ENCODE data around the gene SPI1.
A peak's percentile ranks its signal among the peaks of the same experiment; 100 is the strongest.

Gene SPI1

DNA sequence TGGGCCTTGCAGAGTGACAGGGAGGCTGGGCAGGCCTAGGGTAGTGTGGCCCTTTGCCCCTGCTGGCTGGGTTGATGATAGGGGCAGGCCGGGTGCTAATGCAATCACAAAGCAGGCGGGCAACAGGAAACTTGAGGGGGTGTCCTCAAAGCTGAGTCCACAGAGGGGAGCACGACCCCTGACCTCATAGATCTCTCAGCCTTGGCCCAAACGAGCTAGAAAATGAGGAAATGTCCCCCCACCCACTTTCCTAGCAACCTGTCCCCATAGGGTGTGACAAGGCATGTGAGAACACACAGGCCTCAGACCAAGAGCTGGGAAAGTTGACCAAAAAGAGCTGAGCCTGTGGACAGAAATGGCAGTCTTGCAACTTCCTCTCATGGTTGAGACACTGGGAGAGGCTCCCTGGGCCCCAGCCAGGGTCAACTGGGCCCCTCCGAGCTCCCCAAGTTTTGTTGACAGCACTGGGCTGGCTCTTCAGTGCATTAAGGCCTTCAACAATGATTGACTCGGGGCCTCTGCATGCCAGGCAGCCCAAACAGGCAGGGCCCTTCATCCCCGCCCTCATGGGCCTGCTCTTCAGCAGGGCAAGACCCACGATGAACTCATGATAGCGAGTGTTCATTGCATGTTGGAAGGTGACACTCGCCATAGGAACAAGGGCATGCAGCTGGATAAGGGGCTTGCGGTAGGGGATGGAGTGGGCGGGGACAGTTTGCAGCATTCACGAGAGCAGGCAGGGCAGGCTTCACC, 9.8 kb upstream of the SPI1 start:
- DNase-seq: peak; percentile 86

DNA sequence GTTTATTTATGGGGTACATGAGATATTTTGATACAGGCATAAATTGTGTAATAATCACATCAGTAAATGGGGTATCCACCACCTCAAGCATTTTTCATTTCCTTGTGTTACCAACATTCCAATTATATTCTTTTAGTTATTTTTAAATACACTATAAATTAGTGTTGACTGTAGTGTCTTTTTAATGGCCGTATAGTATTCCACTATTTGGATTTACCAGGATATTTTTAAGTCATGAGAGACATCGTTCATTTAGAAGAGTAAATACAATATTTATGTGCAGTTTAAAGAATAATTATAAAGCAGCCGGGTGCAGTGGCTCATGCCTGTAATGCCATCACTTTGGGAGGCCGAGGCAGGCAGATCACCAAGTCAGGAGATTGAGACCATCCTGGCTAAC, 6.2 kb upstream of the SPI1 start:
- no peak for DNase-seq

DNA sequence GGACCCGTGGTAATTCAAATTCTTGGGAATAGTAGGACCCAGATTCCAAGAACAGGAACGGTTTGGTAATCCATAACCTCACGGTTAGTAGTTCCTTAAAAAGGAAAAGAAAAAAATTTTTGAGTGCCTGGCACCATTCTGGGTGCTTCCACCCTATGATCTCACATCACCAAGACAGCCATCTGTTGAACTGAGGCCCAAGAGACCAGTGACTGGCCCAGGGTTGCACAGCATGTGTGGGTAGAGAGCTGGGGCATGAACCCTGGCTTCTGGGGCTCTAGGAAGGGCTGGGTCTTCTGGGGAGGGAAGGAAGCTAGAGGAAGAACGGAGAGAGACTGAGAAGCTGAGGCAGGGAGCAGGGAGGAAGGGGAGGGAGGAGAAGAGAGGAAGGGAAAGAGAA, 4.7 kb upstream of the SPI1 start:
- DNase-seq: no peak

DNA sequence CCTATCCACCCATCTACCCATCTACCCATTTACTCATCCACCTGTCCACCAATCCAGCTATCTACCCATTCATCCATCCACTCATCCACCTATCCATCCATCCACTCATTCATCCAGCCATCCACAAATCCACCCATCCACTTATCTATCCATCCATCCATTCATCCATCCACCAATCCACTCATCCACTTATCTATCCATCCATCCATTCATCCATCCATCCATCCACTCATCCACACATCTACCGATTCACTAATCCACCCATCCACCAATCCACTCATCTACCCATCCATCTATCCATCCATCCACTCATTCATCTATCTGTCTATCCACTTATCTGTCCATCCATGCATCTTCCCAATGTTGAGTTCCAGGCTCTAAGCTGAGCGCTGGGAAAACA, 1.7 kb upstream of the SPI1 start:
- DNase-seq: no peak

DNA sequence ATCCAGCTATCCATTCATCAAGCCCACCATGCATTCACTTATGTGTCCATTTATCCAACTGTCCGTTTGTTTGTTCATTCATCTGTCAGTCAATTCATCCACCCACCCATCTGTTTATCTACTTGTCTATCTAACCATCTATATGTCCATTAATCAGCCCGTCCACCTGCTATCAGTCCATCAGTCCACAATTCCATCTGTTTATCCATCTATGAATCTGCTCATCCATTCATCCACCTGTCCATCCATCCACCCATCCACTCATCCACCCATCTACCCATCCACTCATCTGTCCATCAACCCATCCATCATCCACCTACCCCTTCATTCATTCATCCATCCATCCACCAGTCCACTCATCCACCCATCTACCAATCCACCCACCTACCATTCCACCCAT, 970 bp upstream of the SPI1 start:
- no peak for DNase-seq

DNA sequence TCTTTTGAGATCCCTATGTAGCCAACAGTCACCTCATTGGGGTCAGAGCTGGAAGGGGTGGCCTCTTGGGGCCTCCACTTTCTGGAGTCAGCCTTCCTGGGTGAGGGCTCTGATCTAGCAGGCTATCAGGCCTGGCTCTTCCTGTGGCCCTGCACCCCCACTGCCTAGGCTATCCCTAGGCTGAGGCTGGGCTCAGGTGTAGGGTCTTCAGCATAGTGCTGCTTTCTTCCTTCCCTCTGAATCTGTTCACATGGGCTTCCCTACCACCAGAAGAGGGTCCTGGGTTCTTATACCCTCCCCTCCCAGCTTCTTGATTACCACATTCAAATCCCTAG, 456 bp upstream of the SPI1 start:
- no peak for DNase-seq

DNA sequence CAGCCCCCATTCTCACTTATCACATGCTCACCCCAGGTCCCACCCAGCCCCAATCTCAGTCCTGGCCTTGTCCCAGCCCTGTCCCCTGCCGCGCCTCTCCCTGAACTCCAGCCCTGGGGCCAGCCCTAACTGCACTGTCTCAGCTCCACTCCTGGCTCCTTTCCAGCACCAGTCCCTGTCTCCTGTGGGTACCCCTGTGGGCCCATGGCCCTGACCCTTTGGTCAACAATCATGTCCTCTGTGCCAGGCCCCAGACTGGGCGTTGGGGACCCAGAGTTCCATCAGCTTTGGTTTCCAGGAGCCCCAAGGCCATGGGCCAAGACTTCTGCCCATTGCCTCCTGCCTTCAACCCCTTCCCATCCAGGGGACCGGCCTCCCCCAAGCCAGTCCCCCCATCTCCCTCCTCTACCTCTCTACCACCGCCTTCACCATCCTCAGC, 757 bp downstream of the SPI1 start:
- no peak for DNase-seq

DNA sequence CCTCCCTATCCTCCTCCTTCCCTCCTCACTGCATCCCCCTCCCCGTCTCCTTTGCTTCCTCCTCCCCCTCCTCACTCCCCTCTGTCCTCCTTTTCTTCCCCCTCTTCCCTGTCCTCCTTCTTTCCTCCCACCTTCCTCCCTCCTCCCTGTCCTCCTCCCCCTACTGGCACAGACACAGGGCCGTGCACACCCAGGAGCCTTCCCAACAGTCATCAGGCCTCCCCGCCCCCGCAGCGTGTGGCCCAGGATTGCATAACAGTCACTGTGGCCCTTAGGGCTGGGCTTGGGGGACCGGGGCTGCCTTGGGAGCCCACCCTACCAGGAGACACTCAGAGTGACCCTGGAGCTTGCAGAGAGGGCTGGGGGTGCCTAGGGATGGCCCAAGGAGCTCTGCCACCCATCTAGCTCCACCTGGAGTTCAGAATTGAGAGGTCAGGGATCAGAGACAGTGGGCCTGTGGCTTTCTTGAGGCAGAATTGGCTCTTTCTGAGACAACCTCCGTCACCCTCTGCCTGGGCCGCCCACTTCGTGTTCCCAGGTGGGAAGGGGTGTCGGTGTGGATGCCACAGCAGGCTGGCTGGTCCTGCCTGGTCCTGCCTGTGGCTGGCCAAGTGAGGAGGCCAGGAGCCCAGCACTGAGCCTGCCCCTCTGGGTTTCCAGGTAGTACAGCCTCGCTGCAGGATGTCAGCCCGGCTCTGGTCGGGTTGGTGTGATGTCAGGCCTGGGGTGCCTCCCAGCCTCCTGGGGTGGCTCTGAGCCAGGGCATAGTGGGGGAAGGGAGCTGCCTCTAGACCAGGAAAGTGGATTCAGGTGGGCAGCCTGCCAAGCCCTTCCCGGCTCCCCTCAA, 1.6 kb downstream of the SPI1 start:
- DNase-seq: no peak

DNA sequence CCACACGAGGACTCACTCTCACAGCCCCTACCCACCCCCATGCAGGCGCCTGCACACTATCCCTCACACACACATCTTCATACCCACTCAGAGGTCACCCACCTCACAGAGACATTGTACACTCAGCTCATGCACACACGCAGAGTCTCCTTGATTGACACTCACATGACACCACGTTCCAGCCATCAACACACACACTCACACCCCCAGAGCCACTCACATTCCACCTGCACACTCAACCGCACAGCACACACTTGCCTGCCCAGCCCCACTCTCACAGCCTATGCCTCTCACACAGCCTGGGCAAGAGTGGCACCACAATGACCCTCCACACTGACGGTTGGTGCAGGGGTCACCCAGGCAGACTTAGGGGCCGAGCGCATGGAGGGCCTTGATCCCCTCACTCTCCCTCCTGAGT, 2.2 kb downstream of the SPI1 start:
- DNase-seq: no peak

DNA sequence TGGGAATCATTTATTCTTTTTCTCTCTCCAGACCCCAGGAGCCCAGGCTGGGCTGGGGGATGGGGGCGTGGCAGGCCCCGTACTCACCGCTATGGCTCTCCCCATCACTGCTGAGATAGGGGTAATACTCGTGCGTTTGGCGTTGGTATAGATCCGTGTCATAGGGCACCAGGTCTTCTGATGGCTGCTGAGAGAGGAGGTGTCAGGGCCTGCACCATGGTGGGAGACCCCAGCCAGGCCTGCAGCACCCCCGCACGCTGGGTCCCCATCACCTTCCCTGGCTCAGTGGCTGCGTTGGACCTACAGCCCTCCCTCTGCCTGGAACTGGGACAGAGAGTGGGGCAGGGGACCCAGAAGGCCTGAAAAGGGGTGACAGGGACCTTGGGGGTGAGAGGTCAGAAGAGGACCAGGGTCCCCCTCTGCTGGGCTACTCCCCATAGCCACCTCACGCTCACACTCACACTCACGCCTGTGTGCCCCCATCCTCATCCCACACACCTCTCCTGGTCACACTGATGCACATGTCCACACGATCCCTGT, 2.7 kb downstream of the SPI1 start:
- no peak for DNase-seq

DNA sequence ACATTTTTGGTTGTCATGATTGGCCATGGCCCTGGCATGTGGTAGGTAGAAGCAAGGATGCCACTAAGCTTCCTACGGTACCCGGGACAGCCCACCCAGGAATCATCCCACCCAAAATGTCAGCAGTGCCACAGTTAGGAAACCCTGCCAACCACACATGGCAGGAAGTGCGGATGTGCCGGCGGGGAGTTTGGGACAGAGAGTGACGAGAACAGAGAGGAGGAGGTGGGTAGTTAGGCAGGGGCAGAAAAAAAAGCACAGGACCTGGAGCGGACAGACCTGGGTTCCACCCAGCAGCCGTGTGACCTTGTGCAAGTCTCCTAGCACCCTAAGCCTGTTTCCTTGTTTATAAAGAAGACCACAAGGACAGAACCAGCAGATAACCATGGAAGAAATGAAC, 3.3 kb downstream of the SPI1 start:
- DNase-seq: no peak

DNA sequence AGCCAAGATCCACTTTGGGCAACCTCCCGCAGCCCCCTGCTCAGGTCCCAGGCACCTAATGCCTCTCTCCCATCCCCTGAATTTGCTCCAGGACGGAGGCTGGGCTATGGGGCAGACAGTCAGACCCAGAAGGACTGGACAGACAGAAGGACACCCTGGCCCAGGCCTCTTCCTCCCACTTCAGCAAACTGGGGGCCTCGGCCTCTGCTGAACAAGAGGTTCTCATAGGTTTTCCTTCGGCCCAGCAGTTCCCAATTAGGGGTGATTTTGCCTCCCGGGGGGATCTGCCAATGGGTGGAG, 3.7 kb downstream of the SPI1 start:
- DNase-seq: no peak

DNA sequence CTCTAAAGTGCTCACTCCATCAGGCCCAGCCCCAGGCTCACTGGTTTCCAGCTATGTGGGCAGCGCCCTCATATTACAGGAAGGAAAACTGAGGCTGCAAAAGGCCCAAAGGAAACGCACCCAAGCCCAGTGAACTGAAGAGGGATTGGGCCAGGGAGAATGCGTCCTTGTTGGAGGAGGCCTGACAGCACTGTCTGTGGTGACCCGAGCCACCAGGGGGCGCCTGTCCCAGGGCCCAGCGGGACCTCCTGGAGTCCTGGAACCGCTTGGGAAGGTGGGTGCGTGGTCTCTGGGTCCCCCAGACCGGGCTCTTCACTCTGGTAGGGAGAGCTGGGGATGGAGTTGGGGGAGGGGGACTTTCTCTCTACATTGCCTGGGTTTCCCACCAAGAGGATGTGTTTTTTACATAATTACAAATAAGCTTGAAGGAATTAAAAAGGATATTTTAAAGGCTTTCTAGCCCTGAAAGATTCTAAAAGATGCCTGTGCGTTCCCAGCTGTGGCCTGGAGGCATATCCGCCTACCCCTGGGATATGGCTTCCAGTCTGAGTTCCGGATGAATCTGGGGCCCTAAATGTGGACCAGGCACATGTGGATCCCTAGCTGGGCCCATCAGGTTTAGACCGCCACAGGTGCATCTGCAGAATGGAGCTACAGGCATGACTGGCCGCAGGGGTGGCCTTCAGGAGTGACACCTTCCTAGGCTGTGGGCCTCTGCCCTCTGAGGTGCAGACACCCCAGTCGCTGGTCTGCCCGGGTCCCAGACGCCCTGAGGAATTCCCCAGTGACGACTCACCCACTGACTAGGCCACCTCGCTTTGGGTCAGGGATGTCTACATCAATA, 4.2 kb downstream of the SPI1 start:
- DNase-seq: no peak

DNA sequence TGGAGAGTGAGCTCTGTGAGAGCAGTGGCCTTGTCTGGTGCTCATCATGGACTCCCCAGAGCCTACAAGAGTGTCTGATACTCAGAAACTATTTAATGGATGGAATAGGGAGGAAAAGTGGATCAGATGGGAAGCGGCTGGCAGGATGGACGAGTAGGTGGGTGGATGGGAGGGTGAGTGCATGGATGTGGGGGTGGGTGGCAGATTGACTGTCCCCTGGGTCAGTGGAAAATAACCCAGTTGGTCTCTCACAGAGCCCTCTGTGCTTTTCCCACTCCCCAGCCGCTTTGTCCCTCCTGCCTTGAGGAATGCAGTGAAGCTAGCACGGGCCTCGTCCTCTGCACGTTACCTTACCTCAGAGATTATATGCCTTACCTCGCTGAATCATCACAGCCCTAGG, 5.9 kb downstream of the SPI1 start:
- DNase-seq: no peak

DNA sequence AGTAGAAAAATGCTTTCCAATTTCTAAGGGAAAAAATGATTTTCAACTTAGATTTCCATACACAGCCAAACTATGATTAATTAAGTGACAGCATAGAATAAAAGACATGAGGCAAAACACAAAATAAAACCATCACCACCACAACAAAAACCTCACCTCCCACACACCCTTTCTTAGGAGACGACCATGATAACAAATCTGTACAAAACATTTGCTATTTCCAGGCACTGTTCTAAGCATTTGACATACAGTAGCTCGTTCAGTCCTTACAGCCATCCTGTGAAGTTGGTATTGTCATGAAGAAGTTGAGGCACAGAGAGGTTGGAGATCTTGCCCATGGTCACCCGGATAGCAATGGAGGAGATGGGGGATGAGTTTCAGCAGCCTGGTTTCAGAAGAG, 8.7 kb downstream of the SPI1 start:
- DNase-seq: no peak

DNA sequence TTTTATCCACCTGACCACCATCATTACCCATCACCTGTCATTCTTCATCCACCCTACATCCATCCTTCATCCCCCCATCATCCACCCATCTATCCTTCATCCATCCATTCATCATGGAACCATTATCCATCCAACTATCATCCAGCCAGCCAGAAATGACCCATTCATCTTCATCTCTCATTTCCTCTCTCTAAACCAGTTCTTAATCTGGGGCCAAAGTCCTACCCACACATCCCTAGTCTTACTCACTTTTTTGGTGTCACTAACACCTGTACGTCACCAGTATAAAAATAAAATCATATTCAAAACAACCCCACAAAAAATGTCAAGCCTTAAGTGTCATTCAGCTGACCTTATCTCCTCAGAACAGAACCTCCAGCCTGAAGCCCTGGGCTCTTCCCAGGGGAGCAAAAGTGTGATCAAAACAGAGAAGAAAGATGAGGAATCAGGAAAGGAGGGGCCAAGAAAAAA, 12.3 kb downstream of the SPI1 start:
- DNase-seq: no peak

DNA sequence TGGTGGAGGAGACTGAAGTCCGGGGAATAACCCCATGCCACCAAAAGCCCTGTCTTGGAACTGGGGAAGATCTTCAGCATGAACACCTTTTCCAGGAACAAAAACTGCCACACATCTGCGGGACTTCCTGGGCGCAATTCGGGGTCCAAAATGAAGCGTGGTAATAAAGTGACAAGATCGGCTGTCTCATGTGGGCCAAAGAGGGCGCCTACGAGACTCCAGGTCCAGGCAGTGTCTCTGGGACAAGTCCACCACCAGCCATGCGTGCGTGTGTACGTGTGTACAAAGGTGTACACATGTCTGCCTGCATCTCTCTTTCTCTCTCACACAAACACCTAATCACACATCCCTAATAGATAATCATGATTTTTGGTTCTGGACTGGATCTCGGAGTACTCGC, 16.9 kb downstream of the SPI1 start:
- no peak for DNase-seq

DNA sequence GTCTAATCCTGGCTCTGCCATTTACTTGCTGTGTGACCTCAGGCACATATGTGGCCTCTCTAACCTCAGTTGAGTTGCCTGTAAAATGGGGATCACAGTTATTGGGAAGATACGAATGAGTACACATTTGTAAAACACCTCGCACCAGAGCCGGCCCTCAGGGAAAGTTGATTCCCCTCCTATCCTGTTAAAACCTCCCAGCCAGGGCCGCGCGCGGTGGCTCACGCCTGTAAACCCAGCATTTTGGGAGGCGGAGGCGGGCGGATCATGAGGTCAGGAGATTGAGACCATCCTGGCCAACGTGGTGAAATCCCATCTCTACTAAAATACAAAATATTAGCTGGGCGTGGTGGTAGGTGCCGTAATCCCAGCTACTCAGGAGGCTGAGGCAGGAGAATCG, 18.0 kb downstream of the SPI1 start:
- no peak for DNase-seq

DNA sequence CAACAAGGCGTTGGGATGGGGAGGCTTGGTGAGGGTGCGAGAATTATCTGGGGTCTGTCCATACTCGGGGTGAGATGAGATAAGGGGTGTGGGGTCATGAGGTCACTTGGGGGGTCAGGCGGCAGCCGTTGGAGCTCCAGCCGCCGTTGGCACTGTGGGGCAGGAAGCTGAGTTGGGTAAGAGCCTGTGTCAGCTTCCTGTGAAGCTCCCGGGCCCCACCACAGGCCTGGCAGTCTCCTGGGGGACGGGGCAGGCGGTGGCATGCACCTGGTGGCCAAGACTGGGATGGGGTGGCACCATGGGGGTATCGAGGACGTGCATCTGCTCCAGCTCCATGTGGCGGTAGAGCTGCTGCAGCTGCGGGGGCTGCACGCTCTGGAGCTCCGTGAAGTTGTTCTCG, 18.8 kb downstream of the SPI1 start:
- peak; percentile 83 for DNase-seq

DNA sequence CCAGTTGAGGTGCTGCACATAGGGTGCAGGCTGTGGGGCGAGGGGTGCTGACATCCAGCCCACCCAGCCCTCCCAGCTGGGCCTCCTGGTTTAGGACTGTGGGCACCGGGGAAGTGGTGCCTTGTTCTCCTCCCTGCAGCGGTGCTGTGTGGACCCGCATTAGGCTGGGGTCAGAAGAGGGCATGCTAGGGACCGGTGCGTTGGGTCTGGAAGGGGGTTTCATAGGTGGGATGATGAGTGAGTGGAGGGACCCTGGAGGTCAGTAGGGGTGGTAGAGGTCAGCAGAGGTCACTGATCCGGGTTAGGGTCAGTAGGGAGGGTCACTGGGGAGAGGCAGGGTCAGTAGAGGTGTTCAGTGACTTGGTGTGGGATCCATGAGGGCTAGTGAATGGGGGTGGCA, 19.2 kb downstream of the SPI1 start:
- no peak for DNase-seq

DNA sequence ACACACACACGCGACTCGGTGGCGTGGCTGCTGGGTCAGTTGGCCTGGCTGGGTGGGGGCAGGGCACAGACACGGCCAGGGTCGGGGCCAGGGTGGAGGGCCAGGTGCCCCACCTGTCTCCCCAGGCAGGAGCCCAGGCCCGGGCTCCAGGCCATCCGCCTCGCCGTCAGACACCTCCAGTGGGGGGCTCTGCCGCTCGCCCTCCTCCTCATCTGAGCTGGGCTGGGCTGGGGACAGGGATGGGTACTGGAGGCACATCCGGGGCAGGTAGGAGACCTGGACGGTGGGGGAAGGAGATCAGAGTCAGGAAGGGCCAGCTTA, 19.7 kb downstream of the SPI1 start:
- DNase-seq: no peak

DNA sequence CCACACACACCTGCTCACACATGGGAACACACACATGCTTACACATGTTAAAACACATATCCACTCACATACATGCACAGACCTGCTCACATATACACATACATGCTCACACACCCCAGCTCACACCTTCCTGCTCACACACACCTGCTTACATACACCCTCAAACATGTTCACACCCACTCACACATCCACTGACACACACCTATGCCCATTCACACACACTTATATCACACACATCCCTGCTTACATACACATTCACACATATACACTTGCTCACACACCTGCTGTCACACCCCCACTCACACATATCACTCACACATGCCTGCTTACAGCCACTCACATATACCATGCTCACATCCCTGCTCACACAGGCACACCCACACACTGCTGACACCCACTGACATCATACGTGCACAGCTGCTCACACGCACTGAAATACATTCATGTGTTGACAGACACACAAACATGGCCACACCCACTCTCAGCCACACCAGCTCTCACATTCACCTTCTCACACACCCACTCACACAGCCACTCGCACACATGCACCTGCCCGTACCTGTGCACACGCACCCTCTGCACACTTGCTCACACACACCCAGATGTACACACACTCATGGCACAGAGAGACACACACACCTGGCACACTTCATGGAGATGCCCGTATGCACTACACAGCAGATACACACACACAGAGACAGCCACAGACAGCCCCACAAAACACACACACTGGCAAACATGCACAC, 20.2 kb downstream of the SPI1 start:
- no peak for DNase-seq

DNA sequence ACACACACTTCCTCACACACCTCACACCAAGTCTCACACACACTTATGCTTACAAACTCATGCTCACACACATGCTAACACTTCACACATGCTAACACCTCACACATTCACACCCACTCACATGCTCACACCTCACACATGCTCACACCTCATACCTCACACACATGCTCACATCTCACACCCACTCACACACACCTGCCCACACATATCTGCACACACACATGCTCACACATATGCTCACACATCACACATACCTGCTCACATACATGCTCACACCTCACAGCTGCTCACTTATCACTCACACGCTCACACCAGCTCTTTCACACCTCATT, 21.4 kb downstream of the SPI1 start:
- DNase-seq: no peak
